GM23338 (cell line): ENCODE results near the gene HRH3. TPM values are rescaled to one million over a fixed set of nuclear protein-coding genes. Genes with fewer than 3 reads are reported as not detected.

ENCODE experiments used
- ATAC-seq: fragments of 200-7000 bp; cut with Tn5 transposase; 3 replicates; pipeline ENCODE4 v1.9.1; 2020
- DNase-seq: peaks from one replicate; pipeline ENCODE4 v3.0.0-alpha.2; 2015; ENCODE audit warnings: low spot score
- H2AFZ ChIP-seq: fragments of 200-600 bp; sonication (generic); 2 replicates; pipeline ENCODE4 v1.8.0; 2016; ENCODE audit warnings: antibody characterized with exemption, mild to moderate bottlenecking, moderate library complexity
- H3F3A ChIP-seq: fragments of 200-600 bp; sonication (generic); replicated peaks from 2 replicates; pipeline ENCODE4 v1.8.0; 2017; ENCODE audit warnings: antibody characterized with exemption, mixed run types, low read depth
- H3K27ac ChIP-seq: fragments of 200-600 bp; sonication (generic); 2 replicates; pipeline ENCODE4 v1.6.1; 2016; ENCODE audit warnings: low read depth
- H3K27me3 ChIP-seq: fragments of 200-600 bp; sonication (generic); 2 replicates; pipeline ENCODE4 v1.8.0; 2016; ENCODE audit warnings: mild to moderate bottlenecking, mixed run types, moderate library complexity; ENCODE audit not compliant: insufficient read depth
- H3K36me3 ChIP-seq: fragments of 200-600 bp; sonication (generic); 2 replicates; pipeline ENCODE4 v1.8.0; 2016; ENCODE audit warnings: mild to moderate bottlenecking; ENCODE audit not compliant: insufficient read depth
- H3K4me1 ChIP-seq: fragments of 200-600 bp; sonication (generic); 2 replicates; pipeline ENCODE4 v1.8.0; 2016; ENCODE audit warnings: mild to moderate bottlenecking, moderate library complexity; ENCODE audit not compliant: insufficient read depth
- H3K4me2 ChIP-seq: fragments of 200-600 bp; sonication (generic); 2 replicates; pipeline ENCODE4 v1.7.1; 2017; ENCODE audit warnings: mixed run types
- H3K4me3 ChIP-seq: fragments of 200-600 bp; sonication (generic); 2 replicates; pipeline ENCODE4 v1.6.1; 2016; ENCODE audit warnings: mixed run types
- H3K79me2 ChIP-seq: fragments of 200-600 bp; sonication (generic); replicated peaks from 2 replicates; pipeline ENCODE4 v1.8.0; 2017; ENCODE audit warnings: mild to moderate bottlenecking; ENCODE audit not compliant: insufficient read depth
- H3K9me2 ChIP-seq: fragments of 200-600 bp; sonication (generic); 2 replicates; pipeline ENCODE4 v1.8.0; 2017; ENCODE audit not compliant: insufficient read depth
- H4K20me1 ChIP-seq: fragments of 200-600 bp; sonication (generic); replicated peaks from 2 replicates; pipeline ENCODE4 v1.8.0; 2017; ENCODE audit warnings: mild to moderate bottlenecking; ENCODE audit not compliant: insufficient read depth
- H3K27ac Mint-ChIP-seq: 2 replicates; pipeline ENCODE4 v1.8.0; 2020; ENCODE audit warnings: inconsistent platforms, mild to moderate bottlenecking, moderate library complexity, mixed read lengths
- H3K27me3 Mint-ChIP-seq: 3 replicates; pipeline ENCODE4 v1.8.0; 2022; ENCODE audit warnings: low read depth, mild to moderate bottlenecking, moderate library complexity, mixed read lengths, inconsistent platforms; ENCODE audit not compliant: insufficient read depth, poor library complexity
- H3K36me3 Mint-ChIP-seq: 3 replicates; pipeline ENCODE4 v1.8.0; 2021; ENCODE audit warnings: low read depth, mild to moderate bottlenecking, inconsistent platforms, moderate library complexity, mixed read lengths
- H3K4me1 Mint-ChIP-seq: 3 replicates; pipeline ENCODE4 v1.8.0; 2020; ENCODE audit warnings: mild to moderate bottlenecking, inconsistent platforms, mixed read lengths
- H3K4me3 Mint-ChIP-seq: 3 replicates; pipeline ENCODE4 v1.8.0; 2021; ENCODE audit warnings: moderate library complexity, mild to moderate bottlenecking, inconsistent platforms, mixed read lengths
- H3K9me3 Mint-ChIP-seq: 3 replicates; pipeline ENCODE4 v1.8.0; 2020; ENCODE audit warnings: moderate library complexity, mild to moderate bottlenecking, inconsistent platforms, mixed read lengths
- CREB1 ChIP-seq: fragments of 250-450 bp; sonication (Bioruptor Pico); IDR thresholded peaks from 2 replicates; pipeline ENCODE4 v1.5.0; 2020; ENCODE audit warnings: low read depth, mild to moderate bottlenecking, moderate library complexity
- EZH2 ChIP-seq: fragments of 200-600 bp; sonication (generic); IDR thresholded peaks from one replicate; pipeline ENCODE4 v1.8.0; 2017; ENCODE audit warnings: antibody characterized with exemption, mild to moderate bottlenecking, low read depth; ENCODE audit not compliant: unreplicated experiment
- EZH2phosphoT487 ChIP-seq: fragments of 200-600 bp; sonication (generic); IDR thresholded peaks from one replicate; pipeline ENCODE4 v1.8.1; 2018; ENCODE audit warnings: antibody characterized with exemption; ENCODE audit not compliant: unreplicated experiment
- JUNB ChIP-seq: IDR thresholded peaks from one replicate; pipeline ENCODE4 v1.6.1; 2016; ENCODE audit warnings: antibody characterized with exemption; ENCODE audit not compliant: unreplicated experiment
- NANOG ChIP-seq: IDR thresholded peaks from 2 replicates; pipeline ENCODE4 v1.6.1; 2016; ENCODE audit warnings: antibody characterized with exemption, borderline replicate concordance
- POLR2AphosphoS5 ChIP-seq: IDR thresholded peaks from 2 replicates; pipeline ENCODE4 v1.6.1; 2016; ENCODE audit warnings: antibody characterized with exemption, low read depth
- ZNF114 ChIP-seq: fragments of 250-450 bp; sonication (Bioruptor Pico); IDR thresholded peaks from 2 replicates; pipeline ENCODE4 v1.5.0; 2020; ENCODE audit warnings: mild to moderate bottlenecking, moderate library complexity
- ZNF331 ChIP-seq: fragments of 250-450 bp; sonication (Bioruptor Pico); IDR thresholded peaks from 2 replicates; pipeline ENCODE4 v1.5.0; 2020; ENCODE audit warnings: low read depth, mild to moderate bottlenecking, moderate library complexity
- polyA plus RNA-seq: library from polyadenylated mRNA; unstranded; fragments of >200 nt; fragmentation: Nextera tagmentation; extraction: Ambion mirVana; gene quantifications from 2 replicates; pipeline ENCODE4 v1.2.1, GENCODE V29; 2016
- total RNA-seq: library from RNA; depleted of rRNA; stranded (reverse); fragments of >200 nt; shearing (Covaris generic); gene quantifications from 2 replicates; pipeline ENCODE4 v1.2.3, GENCODE V29; 2014
- TF ChIP-seq, protein P1 (sequence below), 2 experiments: fragments of 200-600 bp in 1 of 2; sonication (generic) in 1 of 2; conservative IDR thresholded peaks; 2 replicates each; pipeline versions ENCODE4 v1.5.1 to v1.6.1; 2016 to 2017; ENCODE audit warnings: antibody characterized with exemption in 2 of 2, low read depth in 2 of 2, mild to moderate bottlenecking in 2 of 2, moderate library complexity in 1 of 2
- TF ChIP-seq, protein P2 (sequence below): IDR thresholded peaks from 2 replicates; pipeline ENCODE4 v1.6.1; 2016; ENCODE audit warnings: antibody characterized with exemption
- TF ChIP-seq, protein P3 (sequence below): IDR thresholded peaks from one replicate; pipeline ENCODE4 v1.6.1; 2018; ENCODE audit warnings: antibody characterized with exemption; ENCODE audit not compliant: unreplicated experiment

Gene HRH3
- total and polyA plus RNA-seq, 2 experiments from 2014 or later = 1.5 to 5.2 TPM

DNA sequence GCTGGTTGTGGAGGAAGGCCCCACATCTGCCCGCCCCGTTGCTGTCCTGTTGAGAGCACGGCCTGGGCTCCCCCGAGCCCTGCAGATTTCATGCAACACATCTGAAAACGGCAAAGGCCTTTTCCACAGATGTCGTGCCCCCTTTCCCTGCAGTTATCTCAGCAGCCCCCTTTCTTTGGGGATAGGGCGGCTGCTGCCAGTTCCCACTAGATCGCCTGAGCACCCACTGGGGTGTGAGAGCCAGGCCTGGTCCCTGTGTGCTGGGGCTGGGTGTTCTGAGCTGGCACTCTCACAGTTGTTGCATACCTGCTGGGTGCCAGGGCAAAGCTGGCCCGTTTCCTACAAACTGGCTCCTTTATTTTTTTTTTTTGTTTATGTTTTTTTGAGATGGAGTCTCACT is 49.5 kb downstream of the HRH3 start:
- Histone ChIP-seq H3K4me2 (no peak overlapping the region), H3K27me3 (no peaks in the 10 kb centered on the region), H3K4me1 (no peaks in the 10 kb centered on the region), H2AFZ (no peak overlapping the region), H3F3A (no peaks in the 10 kb centered on the region), H3K4me3 (no peak overlapping the region), H3K36me3 (peaks cover 10% of the 10 kb centered on the region; the same call in 1 of the 2 replicates), H3K27ac (no peak overlapping the region), H3K79me2 (no peaks in the 10 kb centered on the region), H4K20me1 (no peaks in the 10 kb centered on the region; the same call in 1 of the 2 replicates), H3K9me2 (no peaks in the 10 kb centered on the region)
- peaks cover 22% of the 10 kb centered on the region for H3K27me3 Mint-ChIP-seq
- no peak overlapping the region for H3K27ac Mint-ChIP-seq
- no peaks in the 10 kb centered on the region for H3K4me1 Mint-ChIP-seq
- H3K4me3 Mint-ChIP-seq = no peak overlapping the region
- peaks cover 35% of the 10 kb centered on the region for H3K36me3 Mint-ChIP-seq
- TF ChIP-seq POLR2AphosphoS5 = no peak
- no peak for TF ChIP-seq EZH2
- no peak for TF ChIP-seq EZH2phosphoT487
- TF ChIP-seq NANOG = no peak
- TF ChIP-seq, protein P1, sequence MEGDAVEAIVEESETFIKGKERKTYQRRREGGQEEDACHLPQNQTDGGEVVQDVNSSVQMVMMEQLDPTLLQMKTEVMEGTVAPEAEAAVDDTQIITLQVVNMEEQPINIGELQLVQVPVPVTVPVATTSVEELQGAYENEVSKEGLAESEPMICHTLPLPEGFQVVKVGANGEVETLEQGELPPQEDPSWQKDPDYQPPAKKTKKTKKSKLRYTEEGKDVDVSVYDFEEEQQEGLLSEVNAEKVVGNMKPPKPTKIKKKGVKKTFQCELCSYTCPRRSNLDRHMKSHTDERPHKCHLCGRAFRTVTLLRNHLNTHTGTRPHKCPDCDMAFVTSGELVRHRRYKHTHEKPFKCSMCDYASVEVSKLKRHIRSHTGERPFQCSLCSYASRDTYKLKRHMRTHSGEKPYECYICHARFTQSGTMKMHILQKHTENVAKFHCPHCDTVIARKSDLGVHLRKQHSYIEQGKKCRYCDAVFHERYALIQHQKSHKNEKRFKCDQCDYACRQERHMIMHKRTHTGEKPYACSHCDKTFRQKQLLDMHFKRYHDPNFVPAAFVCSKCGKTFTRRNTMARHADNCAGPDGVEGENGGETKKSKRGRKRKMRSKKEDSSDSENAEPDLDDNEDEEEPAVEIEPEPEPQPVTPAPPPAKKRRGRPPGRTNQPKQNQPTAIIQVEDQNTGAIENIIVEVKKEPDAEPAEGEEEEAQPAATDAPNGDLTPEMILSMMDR (conservative IDR thresholded peaks at IDR 0.05; ENCODE audit: low read depth in 2 of 2) = no peak
- TF ChIP-seq, protein P2, sequence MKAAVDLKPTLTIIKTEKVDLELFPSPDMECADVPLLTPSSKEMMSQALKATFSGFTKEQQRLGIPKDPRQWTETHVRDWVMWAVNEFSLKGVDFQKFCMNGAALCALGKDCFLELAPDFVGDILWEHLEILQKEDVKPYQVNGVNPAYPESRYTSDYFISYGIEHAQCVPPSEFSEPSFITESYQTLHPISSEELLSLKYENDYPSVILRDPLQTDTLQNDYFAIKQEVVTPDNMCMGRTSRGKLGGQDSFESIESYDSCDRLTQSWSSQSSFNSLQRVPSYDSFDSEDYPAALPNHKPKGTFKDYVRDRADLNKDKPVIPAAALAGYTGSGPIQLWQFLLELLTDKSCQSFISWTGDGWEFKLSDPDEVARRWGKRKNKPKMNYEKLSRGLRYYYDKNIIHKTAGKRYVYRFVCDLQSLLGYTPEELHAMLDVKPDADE = no peak
- TF ChIP-seq ZNF331 (CRISPR knock-in tag) = no peak
- no peak for TF ChIP-seq JUNB
- TF ChIP-seq, protein P3, sequence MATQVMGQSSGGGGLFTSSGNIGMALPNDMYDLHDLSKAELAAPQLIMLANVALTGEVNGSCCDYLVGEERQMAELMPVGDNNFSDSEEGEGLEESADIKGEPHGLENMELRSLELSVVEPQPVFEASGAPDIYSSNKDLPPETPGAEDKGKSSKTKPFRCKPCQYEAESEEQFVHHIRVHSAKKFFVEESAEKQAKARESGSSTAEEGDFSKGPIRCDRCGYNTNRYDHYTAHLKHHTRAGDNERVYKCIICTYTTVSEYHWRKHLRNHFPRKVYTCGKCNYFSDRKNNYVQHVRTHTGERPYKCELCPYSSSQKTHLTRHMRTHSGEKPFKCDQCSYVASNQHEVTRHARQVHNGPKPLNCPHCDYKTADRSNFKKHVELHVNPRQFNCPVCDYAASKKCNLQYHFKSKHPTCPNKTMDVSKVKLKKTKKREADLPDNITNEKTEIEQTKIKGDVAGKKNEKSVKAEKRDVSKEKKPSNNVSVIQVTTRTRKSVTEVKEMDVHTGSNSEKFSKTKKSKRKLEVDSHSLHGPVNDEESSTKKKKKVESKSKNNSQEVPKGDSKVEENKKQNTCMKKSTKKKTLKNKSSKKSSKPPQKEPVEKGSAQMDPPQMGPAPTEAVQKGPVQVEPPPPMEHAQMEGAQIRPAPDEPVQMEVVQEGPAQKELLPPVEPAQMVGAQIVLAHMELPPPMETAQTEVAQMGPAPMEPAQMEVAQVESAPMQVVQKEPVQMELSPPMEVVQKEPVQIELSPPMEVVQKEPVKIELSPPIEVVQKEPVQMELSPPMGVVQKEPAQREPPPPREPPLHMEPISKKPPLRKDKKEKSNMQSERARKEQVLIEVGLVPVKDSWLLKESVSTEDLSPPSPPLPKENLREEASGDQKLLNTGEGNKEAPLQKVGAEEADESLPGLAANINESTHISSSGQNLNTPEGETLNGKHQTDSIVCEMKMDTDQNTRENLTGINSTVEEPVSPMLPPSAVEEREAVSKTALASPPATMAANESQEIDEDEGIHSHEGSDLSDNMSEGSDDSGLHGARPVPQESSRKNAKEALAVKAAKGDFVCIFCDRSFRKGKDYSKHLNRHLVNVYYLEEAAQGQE = no peak
- no peaks in the 10 kb centered on the region; the same call in 2 of the 3 replicates for H3K9me3 Mint-ChIP-seq
- DNase-seq (no peak), ATAC-seq (no peak)

DNA sequence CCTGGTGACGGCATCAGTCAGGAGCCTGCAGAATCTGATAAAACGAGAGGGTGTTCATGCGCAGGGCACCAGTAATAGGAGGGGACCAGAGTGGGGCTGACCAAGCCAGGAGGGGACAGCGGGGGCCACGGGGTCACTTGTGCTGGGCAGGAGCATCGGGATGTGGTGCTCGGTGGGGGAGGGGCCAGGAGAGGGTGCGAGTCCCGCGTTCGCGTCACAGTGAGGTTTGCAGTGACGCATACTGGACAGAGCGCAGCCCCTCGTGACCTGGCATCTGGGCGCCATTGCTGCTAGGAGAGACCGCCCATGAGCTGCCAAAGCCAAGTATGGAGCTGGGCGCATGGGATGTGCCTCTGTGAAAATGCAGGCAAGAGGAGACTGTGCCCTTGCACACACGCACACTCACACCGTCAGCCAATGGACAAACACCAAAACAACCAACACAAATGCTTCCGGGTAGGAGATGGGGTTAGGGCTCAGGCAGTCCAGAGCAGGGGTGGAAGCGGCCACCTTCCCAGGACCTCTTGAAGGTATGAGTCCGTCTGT is 51.1 kb downstream of the HRH3 start:
- no peak for DNase-seq
- Mint-ChIP-seq H3K9me3 (no peaks in the 10 kb centered on the region), H3K36me3 (peaks cover 32% of the 10 kb centered on the region), H3K4me3 (no peak overlapping the region), H3K27me3 (peaks cover 15% of the 10 kb centered on the region), H3K27ac (no peak overlapping the region), H3K4me1 (no peaks in the 10 kb centered on the region)
- H3K4me3 ChIP-seq = no peak overlapping the region
- no peak overlapping the region for H2AFZ ChIP-seq
- H3K9me2 ChIP-seq = no peaks in the 10 kb centered on the region
- no peaks in the 10 kb centered on the region for H3F3A ChIP-seq
- ATAC-seq = no peak
- H4K20me1 ChIP-seq = no peaks in the 10 kb centered on the region; the same call in 1 of the 2 replicates
- no peaks in the 10 kb centered on the region for H3K79me2 ChIP-seq
- H3K4me1 ChIP-seq = no peaks in the 10 kb centered on the region
- no peak overlapping the region for H3K4me2 ChIP-seq
- no peaks in the 10 kb centered on the region for H3K27me3 ChIP-seq
- no peak overlapping the region for H3K27ac ChIP-seq
- peaks cover 16% of the 10 kb centered on the region for H3K36me3 ChIP-seq
- no peak for TF ChIP-seq JUNB
- TF ChIP-seq ZNF331 (CRISPR knock-in tag) = no peak
- TF ChIP-seq, protein P2 = no peak
- no peak for TF ChIP-seq ZNF114 (CRISPR knock-in tag)
- TF ChIP-seq, protein P1 (conservative IDR thresholded peaks at IDR 0.05; ENCODE audit: low read depth in 2 of 2) = no peak
- no peak for TF ChIP-seq CREB1
- no peak for TF ChIP-seq EZH2
